GM03348 (cell line): ENCODE data around the gene ANAPC13.

Experiments
- DNase-seq: peaks from one replicate; pipeline ENCODE4 v3.0.0; 2012; ENCODE audit warnings: low spot score

The ANAPC13 gene

DNA sequence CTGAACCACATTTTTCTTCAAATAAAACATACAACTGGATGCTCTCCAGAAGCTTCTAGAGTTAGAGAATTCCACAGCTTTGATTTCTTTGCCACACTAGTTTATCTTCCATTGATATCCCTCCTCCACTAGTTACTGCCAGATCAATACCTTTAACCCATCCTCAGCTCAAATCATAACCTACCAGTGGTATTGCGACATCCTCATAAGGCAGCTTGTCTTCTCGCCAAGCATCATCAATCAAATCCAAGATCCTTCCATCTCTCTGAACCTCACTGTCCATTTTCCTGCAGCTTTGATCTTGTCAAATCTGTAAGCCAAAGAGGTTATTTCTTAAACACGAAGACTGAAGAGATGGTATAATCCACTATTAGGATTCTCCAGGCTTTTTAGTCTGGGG is 3.2 kb downstream of the ANAPC13 start:
- no peak for DNase-seq

- DNase-seq, result no peak
Measured at GRCh38 chr3:134481166-134481565, 4.6 kb downstream of the ANAPC13 start.

- no peak for DNase-seq
Measured at GRCh38 chr3:134480546-134480945, 5.2 kb downstream of the ANAPC13 start.

DNA sequence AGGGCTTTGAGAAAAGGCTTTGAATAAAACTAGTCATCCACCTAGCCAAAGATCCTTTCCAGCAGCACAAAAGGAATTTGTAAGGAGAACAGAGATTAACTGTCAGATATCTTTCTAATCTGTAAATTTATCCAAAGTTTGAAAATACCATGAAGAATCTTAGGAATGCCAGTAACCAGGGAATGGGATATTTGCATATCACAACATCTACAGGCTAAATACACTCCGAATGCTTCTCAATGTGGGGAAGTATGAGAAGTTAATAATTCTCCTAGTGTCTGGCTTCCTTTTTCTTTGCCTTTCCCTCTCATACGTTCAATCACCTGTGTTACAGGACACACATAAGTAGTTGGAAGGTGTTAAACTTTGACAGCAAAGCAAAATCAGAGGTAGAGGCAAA is 7.8 kb downstream of the ANAPC13 start:
- peak; percentile 39 for DNase-seq

GRCh38 chr3:134477002-134477401 is 8.8 kb downstream of the ANAPC13 start:
- no peak for DNase-seq

DNA sequence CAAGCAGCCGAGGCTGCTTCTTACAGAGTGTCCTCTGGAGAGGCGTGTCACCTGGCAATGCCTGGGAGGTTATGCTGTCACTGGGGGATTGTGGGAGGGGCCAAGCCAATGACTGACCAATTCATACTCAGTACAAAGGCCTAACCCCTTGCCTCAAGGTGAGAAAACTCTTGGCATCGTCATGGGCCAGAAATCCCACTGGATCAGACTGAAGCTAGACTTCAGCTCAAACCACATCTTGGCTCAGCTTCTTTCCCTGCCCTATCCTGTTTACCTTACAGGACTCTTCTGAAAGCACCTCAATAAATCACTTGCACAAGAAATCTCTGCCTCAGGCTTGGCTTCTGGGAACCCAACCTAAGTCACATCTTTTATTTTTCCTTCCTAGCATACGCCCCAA is 9.5 kb downstream of the ANAPC13 start:
- no peak for DNase-seq

- no peak for DNase-seq
Measured at GRCh38 chr3:134474956-134475355, 10.8 kb downstream of the ANAPC13 start.

- DNase-seq, result peak; percentile 48
Measured at GRCh38 chr3:134473868-134474546, 11.8 kb downstream of the ANAPC13 start.

DNA sequence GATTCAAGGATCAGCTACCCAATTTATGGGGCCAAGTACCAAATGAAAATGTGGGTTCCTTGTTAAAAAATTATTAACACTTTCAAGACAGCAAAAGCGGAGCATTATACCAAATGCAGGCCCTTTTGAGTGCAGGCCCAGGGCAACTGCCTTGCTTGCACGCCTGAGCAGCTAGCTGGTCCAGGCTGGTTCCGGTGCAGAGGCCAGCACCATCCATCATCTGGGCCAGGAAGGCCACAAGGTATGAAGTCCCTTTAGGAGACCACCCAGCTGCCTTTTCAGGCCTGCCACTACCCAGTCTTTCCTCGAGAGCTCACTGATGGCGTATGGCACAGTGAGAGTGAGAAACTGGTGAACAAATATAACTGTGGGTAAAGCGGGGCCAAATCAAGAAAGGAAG is 13.0 kb downstream of the ANAPC13 start:
- DNase-seq, result no peak

DNA sequence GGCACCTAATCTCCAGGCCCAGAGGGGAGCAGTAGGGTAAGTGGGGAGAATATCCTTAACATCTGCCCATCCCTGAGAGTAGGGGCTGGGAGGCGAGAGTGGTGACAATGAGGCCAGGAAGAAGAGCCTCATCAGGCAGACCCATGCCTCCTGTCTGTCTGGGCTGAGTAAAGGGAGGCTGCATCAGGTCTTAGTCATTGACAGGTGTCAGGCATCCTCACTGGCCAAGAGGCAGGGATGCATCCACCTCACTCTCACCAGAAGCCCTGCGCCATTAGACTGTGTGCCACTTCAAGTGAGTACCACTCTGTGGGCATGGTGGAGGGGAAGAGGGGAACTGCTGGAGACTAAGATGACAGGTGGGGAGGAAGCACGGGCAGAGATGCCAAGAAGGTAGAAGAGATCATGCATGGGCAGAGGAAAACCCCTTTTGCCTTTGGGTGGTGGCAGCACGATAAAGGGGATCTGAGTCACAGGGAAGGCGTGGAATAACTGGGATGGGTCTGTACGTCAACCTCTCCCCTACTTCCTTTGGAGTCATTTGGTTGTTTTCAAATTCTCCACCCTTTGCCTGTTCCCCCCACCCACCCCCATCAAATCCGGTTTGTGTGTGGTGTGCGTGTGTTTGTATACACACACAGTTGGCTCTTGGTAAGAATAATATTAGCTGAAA is 14.1 kb downstream of the ANAPC13 start:
- DNase-seq, result no peak

GRCh38 chr3:134468519-134468918 is 17.3 kb downstream of the ANAPC13 start:
- no peak for DNase-seq

DNA sequence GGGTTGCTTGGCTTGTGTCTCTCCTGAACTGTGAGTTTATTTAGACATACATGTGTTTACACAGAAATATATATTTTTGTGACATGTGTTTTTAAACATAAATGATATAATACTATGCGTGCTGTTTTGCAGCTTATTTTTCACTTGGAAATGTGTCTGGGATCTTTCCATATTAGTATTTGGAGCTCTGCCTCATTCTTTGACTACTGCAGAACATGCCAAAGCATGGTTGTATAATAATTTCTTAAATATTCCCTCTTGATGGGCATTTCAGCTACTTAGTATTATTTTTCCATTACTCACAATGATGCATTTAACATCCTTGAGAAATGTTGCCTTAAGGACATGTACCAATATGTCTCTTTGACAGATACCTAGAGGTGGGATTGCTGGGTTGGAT is 19.5 kb downstream of the ANAPC13 start:
- no peak for DNase-seq

- no peak for DNase-seq
Measured at GRCh38 chr3:134464689-134465365, 21.0 kb downstream of the ANAPC13 start.

GRCh38 chr3:134464064-134464688 is 21.6 kb downstream of the ANAPC13 start:
- DNase-seq, result peak; percentile 91

GRCh38 chr3:134463676-134464063 is 22.1 kb downstream of the ANAPC13 start:
- no peak for DNase-seq

GRCh38 chr3:134462331-134462941 is 23.3 kb downstream of the ANAPC13 start:
- DNase-seq, result peak; percentile 48

DNA sequence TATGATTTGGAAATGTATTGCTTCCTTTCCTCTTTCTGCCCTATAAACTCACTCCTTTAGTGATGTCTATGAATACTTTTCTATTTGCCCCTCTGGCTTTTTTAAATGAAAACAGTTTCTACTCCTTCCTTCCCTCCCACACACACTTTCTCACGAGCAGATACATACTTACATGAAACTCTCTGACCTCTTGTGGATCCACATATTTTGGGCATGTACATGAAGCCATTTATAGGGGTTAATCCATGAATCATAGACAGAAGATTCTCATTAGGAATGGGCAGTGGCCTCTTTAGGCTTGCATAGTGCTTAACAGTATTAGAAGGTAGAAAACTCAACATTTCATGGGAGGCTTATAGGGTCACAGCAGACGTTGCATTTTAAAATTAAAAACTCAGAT is 24.8 kb downstream of the ANAPC13 start:
- peak; percentile 71 for DNase-seq

- DNase-seq, result no peak
Measured at GRCh38 chr3:134459562-134459961, 26.2 kb downstream of the ANAPC13 start.

DNA sequence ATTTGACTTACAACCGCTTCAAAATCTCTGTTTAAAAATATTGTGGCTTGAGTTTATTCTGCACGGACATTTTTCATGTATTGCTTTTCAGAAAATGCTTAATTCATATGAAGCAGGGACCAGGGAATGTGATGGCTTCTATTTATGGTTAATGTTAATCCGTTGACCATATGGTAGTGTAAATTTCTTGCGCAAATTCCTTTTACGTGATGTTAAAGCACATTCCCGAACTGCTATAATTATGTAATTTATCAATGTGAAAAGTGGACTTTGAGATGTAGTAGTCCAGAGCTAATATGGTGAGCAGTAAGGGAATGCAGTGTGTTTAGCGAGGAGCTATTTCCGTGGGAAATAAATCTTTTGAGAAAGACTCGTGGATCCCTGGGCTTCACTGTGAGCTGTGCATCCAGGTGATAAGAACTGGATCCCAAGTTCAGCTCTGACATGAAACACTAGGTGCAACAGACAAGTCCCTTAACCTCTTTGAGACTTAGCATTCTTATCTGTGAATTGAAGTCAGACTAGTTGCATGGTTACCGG is 27.3 kb downstream of the ANAPC13 start:
- DNase-seq, result no peak

GRCh38 chr3:134457376-134458074 is 28.3 kb downstream of the ANAPC13 start:
- DNase-seq, result peak; percentile 21

DNA sequence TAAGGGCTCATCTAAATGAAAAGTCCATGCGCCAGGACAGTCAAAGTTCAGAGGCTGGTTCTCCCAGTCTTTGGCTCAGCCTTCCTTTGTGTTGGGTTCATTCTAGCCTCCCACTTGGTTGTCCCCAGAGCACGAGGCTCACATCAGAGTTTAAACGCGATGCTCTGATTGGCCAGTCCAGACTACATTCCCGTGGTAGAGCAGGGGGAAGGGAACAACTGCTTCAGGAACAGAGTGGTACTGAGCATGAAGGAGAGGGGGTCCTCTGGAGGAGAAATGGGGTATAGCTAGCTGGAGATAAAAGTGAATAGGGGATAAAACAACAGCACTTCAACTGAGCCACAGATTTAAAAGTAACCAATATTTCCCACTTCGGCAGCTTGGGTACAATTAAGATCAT is 32.2 kb downstream of the ANAPC13 start:
- DNase-seq, result no peak

DNA sequence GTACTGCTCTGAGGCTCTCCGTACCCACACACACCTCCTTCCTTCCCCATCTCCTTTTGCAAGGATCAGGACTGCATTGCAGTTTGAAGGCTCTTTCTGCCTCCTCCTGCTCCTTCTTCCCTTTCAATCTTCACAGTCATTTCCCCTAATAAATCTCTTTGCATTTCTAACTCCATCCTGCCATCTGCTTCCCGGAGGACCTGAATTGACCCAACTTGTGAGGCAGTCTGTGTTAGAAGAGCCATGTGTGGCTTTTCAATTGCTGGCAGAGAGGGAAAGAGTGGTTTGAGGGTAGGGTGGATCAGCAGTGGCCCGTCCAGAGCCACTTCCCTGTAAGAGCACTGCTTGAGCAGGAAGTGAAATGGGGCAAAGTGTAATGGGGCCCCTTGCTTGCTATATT is 35.8 kb downstream of the ANAPC13 start:
- no peak for DNase-seq
